Neural progenitor cell (in vitro differentiated cells): Measurements from ENCODE around the gene SELENOS.

Experiments
- EZH2 ChIP-seq: fragments of 200-600 bp; sonication (generic); IDR thresholded peaks from 2 replicates; pipeline ENCODE4 v1.6.1; 2017; ENCODE audit warnings: antibody characterized with exemption, mild to moderate bottlenecking, moderate library complexity
- EZH2phosphoT487 ChIP-seq: fragments of 200-600 bp; sonication (generic); IDR thresholded peaks from 2 replicates; pipeline ENCODE4 v1.6.1; 2017; ENCODE audit warnings: antibody characterized with exemption
- TF ChIP-seq, protein P1 (sequence below): fragments of 200-600 bp; sonication (generic); IDR thresholded peaks from 2 replicates; pipeline ENCODE4 v1.5.1; 2017; ENCODE audit warnings: antibody characterized with exemption, mild to moderate bottlenecking

- TF ChIP-seq, protein P1, sequence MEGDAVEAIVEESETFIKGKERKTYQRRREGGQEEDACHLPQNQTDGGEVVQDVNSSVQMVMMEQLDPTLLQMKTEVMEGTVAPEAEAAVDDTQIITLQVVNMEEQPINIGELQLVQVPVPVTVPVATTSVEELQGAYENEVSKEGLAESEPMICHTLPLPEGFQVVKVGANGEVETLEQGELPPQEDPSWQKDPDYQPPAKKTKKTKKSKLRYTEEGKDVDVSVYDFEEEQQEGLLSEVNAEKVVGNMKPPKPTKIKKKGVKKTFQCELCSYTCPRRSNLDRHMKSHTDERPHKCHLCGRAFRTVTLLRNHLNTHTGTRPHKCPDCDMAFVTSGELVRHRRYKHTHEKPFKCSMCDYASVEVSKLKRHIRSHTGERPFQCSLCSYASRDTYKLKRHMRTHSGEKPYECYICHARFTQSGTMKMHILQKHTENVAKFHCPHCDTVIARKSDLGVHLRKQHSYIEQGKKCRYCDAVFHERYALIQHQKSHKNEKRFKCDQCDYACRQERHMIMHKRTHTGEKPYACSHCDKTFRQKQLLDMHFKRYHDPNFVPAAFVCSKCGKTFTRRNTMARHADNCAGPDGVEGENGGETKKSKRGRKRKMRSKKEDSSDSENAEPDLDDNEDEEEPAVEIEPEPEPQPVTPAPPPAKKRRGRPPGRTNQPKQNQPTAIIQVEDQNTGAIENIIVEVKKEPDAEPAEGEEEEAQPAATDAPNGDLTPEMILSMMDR, result no peak
- TF ChIP-seq EZH2 (no peak), EZH2phosphoT487 (no peak)
These were observed 49.3 kb upstream of the SELENOS start for GRCh38 chr15:101326462-101327146.
